Loucy (cell line): Measurements from ENCODE around the gene ZNF888.

Source experiments
- H2AFZ ChIP-seq: fragments of 200-600 bp; sonication (generic); 2 replicates; pipeline ENCODE4 v1.6.0; 2016; ENCODE audit warnings: antibody characterized with exemption, mild to moderate bottlenecking, low read length, moderate library complexity
- H3F3A ChIP-seq: fragments of 200-600 bp; 2 replicates; pipeline ENCODE4 v1.6.0; 2016; ENCODE audit warnings: antibody characterized with exemption, low read depth, mild to moderate bottlenecking
- H3K27me3 ChIP-seq: fragments of 200-600 bp; sonication (generic); 2 replicates; pipeline ENCODE4 v1.6.1; 2014; ENCODE audit warnings: low read length, mild to moderate bottlenecking; ENCODE audit not compliant: insufficient read depth, poor library complexity, severe bottlenecking
- H3K36me3 ChIP-seq: fragments of 200-600 bp; sonication (generic); 2 replicates; pipeline ENCODE4 v1.6.1; 2016; ENCODE audit warnings: low read length; ENCODE audit not compliant: insufficient read depth
- H3K4me1 ChIP-seq: fragments of 200-600 bp; sonication (generic); 2 replicates; pipeline ENCODE4 v1.5.1; 2014; ENCODE audit warnings: low read length, mild to moderate bottlenecking; ENCODE audit not compliant: insufficient read depth, poor library complexity, severe bottlenecking
- H3K4me2 ChIP-seq: fragments of 200-600 bp; sonication (generic); 2 replicates; pipeline ENCODE4 v1.6.0; 2014; ENCODE audit warnings: antibody characterized with exemption, low read length, low read depth, mild to moderate bottlenecking; ENCODE audit not compliant: poor library complexity, severe bottlenecking
- H3K4me3 ChIP-seq: fragments of 200-600 bp; sonication (generic); 2 replicates; pipeline ENCODE4 v1.5.1; 2014; ENCODE audit warnings: low read length, mild to moderate bottlenecking, mixed read lengths; ENCODE audit not compliant: poor library complexity, severe bottlenecking
- H3K79me2 ChIP-seq: fragments of 200-600 bp; sonication (generic); 2 replicates; pipeline ENCODE4 v1.6.1; 2014; ENCODE audit warnings: low read length; ENCODE audit not compliant: insufficient read depth
- H3K9ac ChIP-seq: fragments of 200-600 bp; sonication (generic); 2 replicates; pipeline ENCODE4 v1.6.0; 2014; ENCODE audit warnings: mild to moderate bottlenecking, low read depth, low read length, moderate library complexity; ENCODE audit not compliant: poor library complexity, severe bottlenecking
- H3K9me2 ChIP-seq: fragments of 200-600 bp; sonication (generic); replicated peaks from 2 replicates; pipeline ENCODE4 v1.6.1; 2016; ENCODE audit warnings: low read depth, low read length, mixed read lengths
- H3K9me3 ChIP-seq: fragments of 200-600 bp; sonication (generic); 2 replicates; pipeline ENCODE4 v1.6.1; 2014; ENCODE audit warnings: mild to moderate bottlenecking, antibody characterized with exemption, low read length, low read depth; ENCODE audit not compliant: insufficient read depth
- H4K20me1 ChIP-seq: fragments of 200-600 bp; sonication (generic); 2 replicates; pipeline ENCODE4 v1.6.0; 2014; ENCODE audit warnings: antibody characterized with exemption, low read length, mild to moderate bottlenecking; ENCODE audit not compliant: insufficient read depth, poor library complexity, severe bottlenecking
- EZH2phosphoT487 ChIP-seq: fragments of 200-600 bp; IDR thresholded peaks from 2 replicates; pipeline ENCODE4 v1.6.1; 2018; ENCODE audit warnings: antibody characterized with exemption, mild to moderate bottlenecking, moderate library complexity, borderline replicate concordance
- TF ChIP-seq, protein P1 (sequence below): fragments of 200-600 bp; sonication (generic); conservative IDR thresholded peaks from 2 replicates; pipeline ENCODE4 v1.5.1; 2014; ENCODE audit warnings: mild to moderate bottlenecking, antibody characterized with exemption, low read length

Gene ZNF888

DNA sequence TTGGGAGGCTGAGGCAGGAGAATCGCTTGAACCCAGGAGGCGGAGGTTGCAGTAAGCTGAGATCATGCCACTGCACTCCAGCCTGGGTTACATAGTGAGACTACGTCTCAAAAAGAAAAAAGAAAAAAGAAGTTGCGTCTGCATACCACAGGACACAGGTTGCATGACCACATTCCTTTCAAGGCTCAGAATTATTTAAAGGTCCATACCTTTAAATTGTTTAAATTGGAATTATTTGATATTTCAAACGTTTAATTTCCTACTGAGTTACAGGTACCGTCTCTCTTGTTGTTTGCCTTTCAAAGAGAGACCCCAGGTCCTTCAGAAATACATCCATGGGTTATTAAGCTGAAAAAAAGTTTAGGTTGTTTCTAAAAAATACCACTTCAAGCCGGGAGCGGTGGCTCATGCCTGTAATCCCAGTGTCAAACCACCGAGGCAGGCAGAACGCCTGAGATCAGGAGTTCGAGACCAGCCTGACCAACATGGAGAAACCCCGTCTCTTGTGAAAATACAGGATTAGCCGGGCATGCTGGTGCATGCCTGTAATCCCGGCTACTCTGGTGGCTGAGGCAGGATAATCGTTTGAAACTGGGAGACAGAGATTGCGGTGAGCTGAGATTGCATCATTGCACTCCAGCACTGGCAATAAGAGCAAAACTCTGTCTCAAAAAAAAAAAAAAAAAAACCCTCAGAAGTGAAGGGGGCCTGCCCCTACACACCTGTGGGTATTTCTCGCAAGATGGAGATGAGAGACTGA lies 20.8 kb upstream of the ZNF888 start:
- TF ChIP-seq, protein P1, sequence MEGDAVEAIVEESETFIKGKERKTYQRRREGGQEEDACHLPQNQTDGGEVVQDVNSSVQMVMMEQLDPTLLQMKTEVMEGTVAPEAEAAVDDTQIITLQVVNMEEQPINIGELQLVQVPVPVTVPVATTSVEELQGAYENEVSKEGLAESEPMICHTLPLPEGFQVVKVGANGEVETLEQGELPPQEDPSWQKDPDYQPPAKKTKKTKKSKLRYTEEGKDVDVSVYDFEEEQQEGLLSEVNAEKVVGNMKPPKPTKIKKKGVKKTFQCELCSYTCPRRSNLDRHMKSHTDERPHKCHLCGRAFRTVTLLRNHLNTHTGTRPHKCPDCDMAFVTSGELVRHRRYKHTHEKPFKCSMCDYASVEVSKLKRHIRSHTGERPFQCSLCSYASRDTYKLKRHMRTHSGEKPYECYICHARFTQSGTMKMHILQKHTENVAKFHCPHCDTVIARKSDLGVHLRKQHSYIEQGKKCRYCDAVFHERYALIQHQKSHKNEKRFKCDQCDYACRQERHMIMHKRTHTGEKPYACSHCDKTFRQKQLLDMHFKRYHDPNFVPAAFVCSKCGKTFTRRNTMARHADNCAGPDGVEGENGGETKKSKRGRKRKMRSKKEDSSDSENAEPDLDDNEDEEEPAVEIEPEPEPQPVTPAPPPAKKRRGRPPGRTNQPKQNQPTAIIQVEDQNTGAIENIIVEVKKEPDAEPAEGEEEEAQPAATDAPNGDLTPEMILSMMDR, result no peak
- no peak for TF ChIP-seq EZH2phosphoT487

DNA sequence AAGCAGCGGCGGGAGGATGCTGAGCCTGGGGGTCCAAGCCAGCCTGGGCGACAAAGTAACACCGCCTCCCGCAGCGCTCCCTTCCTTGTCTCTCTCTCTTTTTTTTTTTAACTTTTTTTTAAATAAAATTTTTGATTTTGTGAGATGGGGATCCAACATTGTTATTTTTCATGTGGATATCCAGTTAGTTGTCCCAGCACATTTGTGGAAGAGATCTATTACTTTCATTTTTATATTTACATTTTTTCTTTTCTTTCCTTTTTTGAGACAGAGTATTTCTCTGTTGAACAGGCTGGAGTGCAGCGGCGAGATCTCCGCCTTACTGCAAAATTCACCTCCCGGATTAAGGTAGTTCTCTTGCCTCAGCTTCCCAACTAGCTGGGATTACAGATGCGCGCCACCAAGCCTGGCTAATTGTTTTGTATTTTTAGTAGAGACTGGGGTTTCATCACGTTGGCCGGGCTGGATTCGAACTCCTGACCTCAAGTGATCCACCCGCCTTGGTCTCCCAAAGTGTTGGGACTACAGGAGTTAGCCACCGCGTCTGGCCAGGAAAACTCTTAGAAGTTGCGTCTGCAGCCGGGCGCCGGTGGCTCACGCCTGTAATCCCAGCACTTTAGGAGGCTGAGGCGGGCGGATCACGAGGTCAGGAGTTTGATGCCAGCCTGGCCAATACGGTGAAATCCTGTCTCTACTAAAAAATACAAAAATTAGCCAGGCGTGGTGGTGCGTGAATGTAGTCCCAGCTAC lies 20.1 kb upstream of the ZNF888 start:
- Histone ChIP-seq H3K9ac (peak overlapping the region; percentile 74), H3K9me2 (no peaks in the 10 kb centered on the region), H4K20me1 (no peaks in the 10 kb centered on the region), H3K9me3 (no peaks in the 10 kb centered on the region; the same call in 1 of the 2 replicates), H3K79me2 (peaks cover 30% of the 10 kb centered on the region; the same call in 1 of the 2 replicates), H3K36me3 (no peaks in the 10 kb centered on the region), H3K4me3 (peak overlapping the region; percentile 92), H3K27me3 (no peaks in the 10 kb centered on the region), H3K4me1 (peaks cover 30% of the 10 kb centered on the region), H3F3A (no peaks in the 10 kb centered on the region), H2AFZ (peak overlapping the region; percentile 77; the same call in 1 of the 2 replicates), H3K4me2 (peak overlapping the region; percentile 90)
- TF ChIP-seq, protein P1, result no peak
- TF ChIP-seq EZH2phosphoT487, result no peak

More for the DNA sequence above, 20.8 kb upstream of the ZNF888 start:
- no peaks in the 10 kb centered on the region for H3K27me3 ChIP-seq
- no peaks in the 10 kb centered on the region for H3K36me3 ChIP-seq
- H3K79me2 ChIP-seq, result peaks cover 30% of the 10 kb centered on the region; the same call in 1 of the 2 replicates
- H3K9ac ChIP-seq, result no peak overlapping the region
- H3K4me3 ChIP-seq, result no peak overlapping the region
- peaks cover 22% of the 10 kb centered on the region for H3K4me1 ChIP-seq
- no peaks in the 10 kb centered on the region for H3F3A ChIP-seq
- H4K20me1 ChIP-seq, result no peaks in the 10 kb centered on the region
- no peaks in the 10 kb centered on the region for H3K9me2 ChIP-seq
- H3K9me3 ChIP-seq, result peaks cover 1% of the 10 kb centered on the region; the same call in 1 of the 2 replicates
- H2AFZ ChIP-seq, result no peak overlapping the region
- H3K4me2 ChIP-seq, result no peak overlapping the region

DNA sequence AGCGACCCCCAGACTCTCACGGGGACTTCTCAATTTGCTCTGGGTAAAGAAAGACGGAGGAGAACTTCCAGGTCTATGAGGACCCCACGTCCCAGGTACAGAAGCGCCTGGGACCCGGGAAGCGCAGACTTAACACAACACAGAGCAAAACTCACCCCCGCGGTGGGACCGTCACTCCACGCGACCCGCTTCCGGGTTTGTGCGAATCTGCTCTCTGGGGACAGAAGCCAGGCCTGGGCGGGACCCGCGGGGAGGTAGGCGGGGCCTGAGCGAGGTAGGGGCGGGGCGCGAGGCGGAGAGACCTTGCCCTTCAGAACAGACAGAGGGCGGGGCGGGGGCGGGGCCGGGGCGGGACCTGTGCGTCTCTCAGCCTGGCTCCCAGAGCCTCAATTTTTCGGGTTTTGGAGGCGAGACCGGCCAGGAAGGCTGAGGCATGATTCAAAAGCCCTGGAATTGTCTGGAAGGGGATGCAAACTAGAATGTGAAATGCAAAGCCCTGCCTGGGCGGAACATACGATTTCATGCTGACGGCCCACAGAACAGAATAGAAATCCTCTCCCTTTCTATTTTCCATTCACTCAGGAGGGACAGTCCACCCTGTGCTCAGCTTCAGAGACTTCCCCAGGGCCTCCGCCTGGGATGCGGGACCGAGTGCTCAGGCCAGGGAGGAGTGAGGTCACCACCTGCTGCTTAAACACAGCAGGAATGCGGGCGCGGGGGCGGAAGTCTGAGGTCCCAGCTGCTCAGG lies 19.3 kb upstream of the ZNF888 start:
- Histone ChIP-seq H3K9me2 (no peaks in the 10 kb centered on the region), H3K4me1 (peaks cover 31% of the 10 kb centered on the region), H3F3A (no peaks in the 10 kb centered on the region), H3K36me3 (no peaks in the 10 kb centered on the region), H3K9ac (peak overlapping the region; percentile 89), H3K27me3 (no peaks in the 10 kb centered on the region), H3K9me3 (no peaks in the 10 kb centered on the region; the same call in 1 of the 2 replicates), H3K4me3 (peak overlapping the region; percentile 92), H2AFZ (peak overlapping the region; percentile 94), H3K4me2 (peak overlapping the region; percentile 98), H3K79me2 (peaks cover 32% of the 10 kb centered on the region; the same call in 1 of the 2 replicates), H4K20me1 (no peaks in the 10 kb centered on the region)
- TF ChIP-seq, protein P1, result no peak
- no peak for TF ChIP-seq EZH2phosphoT487
